ENCODE results near the gene POLE.

DNA sequence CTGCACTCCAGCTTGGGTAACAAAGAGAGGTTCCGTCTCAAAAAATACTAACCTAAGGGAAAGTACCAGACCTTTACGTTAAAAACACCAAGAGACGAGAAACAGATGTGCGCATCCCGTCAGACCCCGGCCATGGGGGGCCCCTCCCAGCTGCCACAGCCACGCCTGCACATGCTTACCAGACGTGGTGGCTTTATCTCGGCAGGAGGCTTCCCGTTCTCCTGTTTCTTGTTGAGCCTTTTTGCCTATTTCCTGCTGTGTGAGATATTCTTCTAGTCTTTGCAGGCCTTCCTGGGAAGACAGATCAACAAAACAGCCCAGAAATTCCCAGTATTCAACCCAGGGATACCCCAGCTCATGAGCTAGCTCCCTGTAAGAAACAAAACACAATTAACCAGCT is 47.1 kb upstream of the POLE start:
- no peak for TF ChIP-seq POLR2A (IDR thresholded peaks at IDR 0.05)
- TF ChIP-seq, protein P1, sequence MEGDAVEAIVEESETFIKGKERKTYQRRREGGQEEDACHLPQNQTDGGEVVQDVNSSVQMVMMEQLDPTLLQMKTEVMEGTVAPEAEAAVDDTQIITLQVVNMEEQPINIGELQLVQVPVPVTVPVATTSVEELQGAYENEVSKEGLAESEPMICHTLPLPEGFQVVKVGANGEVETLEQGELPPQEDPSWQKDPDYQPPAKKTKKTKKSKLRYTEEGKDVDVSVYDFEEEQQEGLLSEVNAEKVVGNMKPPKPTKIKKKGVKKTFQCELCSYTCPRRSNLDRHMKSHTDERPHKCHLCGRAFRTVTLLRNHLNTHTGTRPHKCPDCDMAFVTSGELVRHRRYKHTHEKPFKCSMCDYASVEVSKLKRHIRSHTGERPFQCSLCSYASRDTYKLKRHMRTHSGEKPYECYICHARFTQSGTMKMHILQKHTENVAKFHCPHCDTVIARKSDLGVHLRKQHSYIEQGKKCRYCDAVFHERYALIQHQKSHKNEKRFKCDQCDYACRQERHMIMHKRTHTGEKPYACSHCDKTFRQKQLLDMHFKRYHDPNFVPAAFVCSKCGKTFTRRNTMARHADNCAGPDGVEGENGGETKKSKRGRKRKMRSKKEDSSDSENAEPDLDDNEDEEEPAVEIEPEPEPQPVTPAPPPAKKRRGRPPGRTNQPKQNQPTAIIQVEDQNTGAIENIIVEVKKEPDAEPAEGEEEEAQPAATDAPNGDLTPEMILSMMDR (IDR thresholded peaks at IDR 0.05), result no peak

Measured in heart left ventricle (tissue), 13 donors.